ENCODE data around the gene ACACA.

ACACA gene

GRCh38 chr17:37392024-37392590 lies 14.5 kb downstream of the ACACA start:
- no peak overlapping the region for H3K4me3 ChIP-seq (replicated peaks; ENCODE audit: low read depth, low read length)
- no peak for DNase-seq (ENCODE audit: extremely low read depth, low read depth)
- TF ChIP-seq, protein P1, sequence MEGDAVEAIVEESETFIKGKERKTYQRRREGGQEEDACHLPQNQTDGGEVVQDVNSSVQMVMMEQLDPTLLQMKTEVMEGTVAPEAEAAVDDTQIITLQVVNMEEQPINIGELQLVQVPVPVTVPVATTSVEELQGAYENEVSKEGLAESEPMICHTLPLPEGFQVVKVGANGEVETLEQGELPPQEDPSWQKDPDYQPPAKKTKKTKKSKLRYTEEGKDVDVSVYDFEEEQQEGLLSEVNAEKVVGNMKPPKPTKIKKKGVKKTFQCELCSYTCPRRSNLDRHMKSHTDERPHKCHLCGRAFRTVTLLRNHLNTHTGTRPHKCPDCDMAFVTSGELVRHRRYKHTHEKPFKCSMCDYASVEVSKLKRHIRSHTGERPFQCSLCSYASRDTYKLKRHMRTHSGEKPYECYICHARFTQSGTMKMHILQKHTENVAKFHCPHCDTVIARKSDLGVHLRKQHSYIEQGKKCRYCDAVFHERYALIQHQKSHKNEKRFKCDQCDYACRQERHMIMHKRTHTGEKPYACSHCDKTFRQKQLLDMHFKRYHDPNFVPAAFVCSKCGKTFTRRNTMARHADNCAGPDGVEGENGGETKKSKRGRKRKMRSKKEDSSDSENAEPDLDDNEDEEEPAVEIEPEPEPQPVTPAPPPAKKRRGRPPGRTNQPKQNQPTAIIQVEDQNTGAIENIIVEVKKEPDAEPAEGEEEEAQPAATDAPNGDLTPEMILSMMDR (IDR thresholded peaks at IDR 0.05; ENCODE audit: low read depth, low read length, missing control alignments): no peak

GRCh38 chr17:37391146-37391545 lies 15.5 kb downstream of the ACACA start:
- TF ChIP-seq, protein P1 (IDR thresholded peaks at IDR 0.05; ENCODE audit: low read depth, low read length, missing control alignments): no peak
- no peak overlapping the region for H3K4me3 ChIP-seq (replicated peaks; ENCODE audit: low read depth, low read length)
- DNase-seq (ENCODE audit: extremely low read depth, low read depth): no peak

GRCh38 chr17:37389160-37389559 lies 17.5 kb downstream of the ACACA start:
- no peak overlapping the region for H3K4me3 ChIP-seq (replicated peaks; ENCODE audit: low read depth, low read length)
- DNase-seq (ENCODE audit: extremely low read depth, low read depth): no peak
- TF ChIP-seq, protein P1 (IDR thresholded peaks at IDR 0.05; ENCODE audit: low read depth, low read length, missing control alignments): no peak

GRCh38 chr17:37388266-37388665 lies 18.4 kb downstream of the ACACA start:
- TF ChIP-seq, protein P1 (IDR thresholded peaks at IDR 0.05; ENCODE audit: low read depth, low read length, missing control alignments): no peak
- H3K4me3 ChIP-seq (replicated peaks; ENCODE audit: low read depth, low read length): no peak overlapping the region
- DNase-seq (ENCODE audit: extremely low read depth, low read depth): no peak

GRCh38 chr17:37386462-37386861 lies 20.2 kb downstream of the ACACA start:
- no peak for DNase-seq (ENCODE audit: extremely low read depth, low read depth)
- no peak overlapping the region for H3K4me3 ChIP-seq (replicated peaks; ENCODE audit: low read depth, low read length)
- TF ChIP-seq, protein P1 (IDR thresholded peaks at IDR 0.05; ENCODE audit: low read depth, low read length, missing control alignments): no peak

- TF ChIP-seq, protein P1 (IDR thresholded peaks at IDR 0.05; ENCODE audit: low read depth, low read length, missing control alignments): no peak
- no peak for DNase-seq (ENCODE audit: extremely low read depth, low read depth)
- H3K4me3 ChIP-seq (replicated peaks; ENCODE audit: low read depth, low read length): no peak overlapping the region
Observed at GRCh38 chr17:37385474-37385990, 21.1 kb downstream of the ACACA start.
